Measurements from ENCODE around the gene ZNF276.
"Not testable (repeated sequence)": the region's sequence is repeated elsewhere in the genome, so short reads cannot be mapped to it uniquely, and the experiment has no call there.

ZNF276 gene

DNA sequence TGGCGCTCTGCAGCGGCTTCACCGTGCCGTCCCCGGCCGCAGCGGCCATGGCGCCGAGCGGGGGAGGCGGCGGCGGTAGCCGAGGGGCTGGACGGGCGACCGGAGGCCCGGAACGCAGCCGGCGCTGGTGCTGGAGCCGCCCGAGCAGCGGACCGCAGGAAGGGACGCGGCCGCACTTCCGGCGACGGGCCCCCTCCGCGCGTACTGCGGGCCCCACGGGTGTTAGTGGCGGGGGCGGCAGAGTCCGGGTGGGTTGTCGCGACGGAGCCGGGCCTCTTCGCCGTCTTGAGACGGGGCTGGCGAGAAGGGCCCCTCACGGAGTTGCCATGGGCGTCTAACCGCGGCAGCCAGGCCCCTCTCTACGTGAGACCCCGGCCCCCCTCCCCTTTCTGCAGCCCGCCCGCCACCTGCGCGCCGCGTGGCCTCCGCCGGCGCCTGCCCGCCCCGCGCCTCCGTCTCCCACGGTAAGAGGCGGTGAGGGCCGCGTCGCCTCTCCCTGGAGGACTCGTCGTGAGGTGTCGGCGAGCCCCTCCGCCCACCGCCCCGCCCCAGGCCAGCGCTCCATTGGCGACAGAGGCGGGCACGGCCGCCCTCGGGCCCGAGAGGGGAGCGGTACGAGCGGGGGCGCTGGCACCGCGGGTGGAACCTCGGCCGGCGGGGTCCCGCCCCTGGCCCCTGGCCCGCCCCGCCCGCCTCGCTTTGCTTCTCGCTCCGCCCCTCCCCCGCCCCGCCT, at the start of gene ZNF276, which contains the start of gene VPS9D1:
TSS of gene ZNF276 (plus strand) at position 725 of the 733 bp plus-strand sequence. CDS start 104 bp downstream, outside the sequence.
TSS of gene VPS9D1 (minus strand) at position 86 of the 733 bp plus-strand sequence. CDS start at position 49, 37 bp downstream.
- DNase-seq (ENCODE audit: low read depth in 3 of 3), result peak; percentile 71 to 88 (median 73)

DNA sequence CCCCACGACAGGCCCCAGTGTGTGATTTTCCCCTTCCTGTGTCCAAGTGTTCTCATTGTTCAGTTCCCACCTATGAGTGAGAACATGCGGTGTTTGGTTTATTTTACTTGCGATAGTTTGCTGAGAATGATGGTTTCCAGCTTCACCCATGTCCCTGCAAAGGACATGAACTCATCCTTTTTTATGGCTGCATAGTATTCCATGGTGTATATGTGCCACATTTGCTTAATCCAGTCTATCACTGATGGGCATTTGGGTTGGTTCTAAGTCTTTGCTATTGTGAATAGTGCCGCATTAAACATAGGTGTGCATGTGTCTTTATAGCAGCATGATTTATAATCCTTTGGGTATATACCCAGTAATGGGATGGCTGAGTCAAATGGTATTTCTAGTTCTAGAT, 49.8 kb upstream of the ZNF276 start:
- DNase-seq (ENCODE audit: low read depth in 3 of 3), result not testable (repeated sequence)

DNA sequence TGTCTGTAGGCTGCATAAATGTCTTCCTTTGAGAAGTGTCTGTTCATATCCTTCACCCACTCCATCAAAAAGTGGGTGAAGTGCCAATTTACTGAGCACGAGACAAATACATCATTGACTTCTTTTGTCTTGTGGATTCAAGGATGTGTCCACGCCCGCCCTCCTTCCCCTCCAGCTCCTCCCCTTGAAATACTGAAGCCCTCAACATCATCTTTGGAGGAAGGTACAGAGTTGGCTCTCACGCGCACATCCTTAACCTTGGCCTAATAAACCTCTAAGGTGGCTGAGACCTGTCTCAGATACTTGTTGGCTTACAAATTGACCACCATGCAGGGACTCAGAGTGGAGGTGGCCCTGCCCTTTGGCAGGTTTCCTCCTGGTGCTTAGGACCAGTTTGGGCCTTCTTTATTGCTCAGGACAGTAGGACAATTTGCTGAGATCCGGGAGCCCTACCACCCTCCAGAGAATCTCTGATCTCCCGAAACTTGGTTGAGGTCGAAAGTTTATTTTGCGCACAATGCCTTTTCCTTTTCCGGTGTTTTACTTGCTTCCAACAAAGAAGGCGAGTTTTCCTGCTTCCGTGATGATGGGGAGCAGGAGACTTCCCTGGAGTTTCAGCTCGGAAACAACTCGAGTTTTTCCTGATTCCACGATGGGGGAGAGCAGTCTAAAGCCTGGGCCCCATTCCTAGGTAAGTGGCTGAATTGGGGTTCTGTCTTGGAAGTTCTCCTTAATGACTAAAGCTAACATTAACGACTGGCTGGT, 49.0 kb upstream of the ZNF276 start:
- DNase-seq (ENCODE audit: low read depth in 3 of 3), result no peak

DNA sequence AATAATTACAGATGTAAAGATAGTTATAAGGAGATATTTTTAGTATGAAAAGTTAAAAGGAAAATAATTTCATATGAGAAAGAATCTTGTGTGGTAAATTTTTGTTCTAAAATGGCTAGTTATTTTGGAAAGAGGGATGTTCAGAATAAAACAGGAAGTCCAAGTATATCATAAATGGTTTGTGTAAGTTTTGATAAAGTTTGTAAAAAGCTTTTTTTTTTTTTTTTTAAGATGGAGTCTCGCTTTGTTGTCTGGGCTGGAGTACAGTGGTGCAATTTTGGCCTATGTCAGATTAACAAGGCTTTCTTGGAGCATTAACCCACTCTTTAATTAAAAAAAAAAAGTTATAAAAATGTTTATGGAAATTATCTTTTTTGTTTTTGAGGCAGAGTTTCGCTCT, 43.1 kb upstream of the ZNF276 start:
- DNase-seq (ENCODE audit: low read depth in 3 of 3), result no peak

DNA sequence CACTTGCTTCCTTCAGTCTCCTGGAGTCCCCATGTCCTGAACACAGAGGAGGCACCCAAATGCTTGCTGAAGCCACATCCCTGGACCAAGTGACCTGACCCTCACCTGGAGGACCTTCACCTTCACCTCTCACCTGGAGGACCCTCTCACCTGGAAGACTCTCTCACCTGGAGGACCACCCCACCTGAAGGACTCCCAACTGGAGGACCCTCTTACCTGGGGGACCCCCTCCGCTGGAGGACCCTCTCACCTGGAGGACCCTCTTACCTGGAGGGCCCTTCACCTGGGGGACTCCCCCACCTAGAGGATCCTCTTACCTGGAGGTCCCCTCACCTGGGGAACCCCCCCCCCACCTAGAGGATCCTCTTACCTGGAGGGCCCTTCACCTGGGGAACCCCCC, 35.4 kb upstream of the ZNF276 start:
- DNase-seq (ENCODE audit: low read depth in 3 of 3), result no peak

GRCh38 chr16:89686520-89687091, 34.7 kb upstream of the ZNF276 start, which contains the start of gene CDK10:
TSS of gene CDK10 (plus strand) at chr16:89686689. CDS start at chr16:89686711, 22 bp downstream.
- peak; percentile 77 to 80 (median 79) for DNase-seq (ENCODE audit: low read depth in 3 of 3)

DNA sequence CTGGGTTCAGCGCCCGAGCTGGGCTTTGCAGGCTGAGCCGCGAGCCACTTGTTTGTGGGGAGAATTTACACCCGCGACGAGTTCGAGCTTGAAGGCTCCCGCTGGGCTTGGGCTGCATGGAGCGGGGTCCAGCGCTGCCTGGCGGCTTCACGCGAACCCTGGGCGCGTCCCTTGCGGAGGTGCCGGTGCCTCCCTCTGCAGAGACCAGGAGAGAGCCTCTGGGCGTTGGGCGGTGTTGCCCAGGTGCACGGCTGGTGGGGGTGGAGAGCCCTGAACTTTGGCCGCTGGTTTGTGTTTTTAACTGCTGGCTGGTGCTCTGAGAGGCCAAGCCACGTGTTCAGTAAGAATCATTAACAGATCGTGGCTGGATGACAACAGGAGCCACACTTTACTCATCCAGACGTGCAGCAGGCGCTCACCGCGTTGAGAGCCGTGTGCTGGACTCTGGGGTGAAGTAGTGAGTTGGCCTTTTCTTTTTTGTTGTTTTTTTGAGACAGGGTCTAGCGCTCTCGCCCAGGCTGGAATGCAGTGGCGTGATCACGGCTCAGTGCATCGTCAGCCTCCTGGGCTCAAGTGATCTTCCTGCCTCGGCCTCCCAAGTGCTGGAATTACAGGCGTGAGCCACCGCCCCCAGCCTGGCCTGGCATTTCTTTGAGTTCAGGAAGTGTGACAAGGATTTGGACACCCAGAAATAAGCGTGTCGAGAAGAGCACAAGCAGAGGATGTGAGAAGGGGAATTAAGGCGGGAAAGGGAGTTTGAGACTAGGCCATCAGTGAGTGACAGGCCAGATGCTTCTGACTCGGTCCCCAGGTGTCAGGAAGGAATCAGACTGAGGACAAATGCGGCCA, 34.0 kb upstream of the ZNF276 start:
- no peak for DNase-seq (ENCODE audit: low read depth in 3 of 3)

DNA sequence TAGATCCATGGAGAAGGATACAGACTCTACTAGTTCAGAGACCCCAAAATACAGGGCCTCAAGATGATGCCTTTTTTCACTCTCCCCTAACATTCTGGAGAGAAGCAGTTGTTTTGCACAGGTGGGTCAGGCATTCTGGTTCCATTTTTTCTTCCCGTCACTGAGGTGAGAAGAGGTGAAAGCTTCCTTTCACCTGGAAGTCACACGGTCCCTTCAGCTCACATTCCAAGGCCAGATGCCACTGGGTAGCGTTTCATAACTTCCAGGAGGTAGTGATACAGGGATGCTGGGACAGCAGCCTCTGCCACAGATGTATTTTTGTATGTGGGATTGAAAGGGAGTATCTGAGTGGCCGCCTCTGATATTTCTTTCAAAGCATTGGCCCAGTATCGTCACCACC, 32.9 kb upstream of the ZNF276 start:
- DNase-seq (ENCODE audit: low read depth in 3 of 3), result no peak

DNA sequence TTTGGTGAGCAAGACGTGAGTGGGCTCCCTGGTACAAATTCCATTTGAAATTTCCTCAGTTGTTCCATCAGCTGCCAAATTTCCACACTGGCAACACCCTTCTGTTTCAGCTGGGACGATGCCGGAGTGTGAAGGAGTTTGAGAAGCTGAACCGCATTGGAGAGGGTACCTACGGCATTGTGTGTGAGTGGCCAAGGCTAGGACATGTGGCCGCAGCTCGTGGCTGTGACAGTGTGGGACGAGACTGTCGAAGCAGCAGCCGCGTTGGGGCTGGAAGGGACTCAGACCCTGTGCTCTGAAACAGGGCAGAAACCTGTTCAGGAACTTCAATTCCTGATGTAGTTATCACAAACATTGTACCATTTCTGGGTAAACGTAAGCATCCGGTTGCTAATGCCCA, 32.2 kb upstream of the ZNF276 start:
- no peak for DNase-seq (ENCODE audit: low read depth in 3 of 3)

- DNase-seq (ENCODE audit: low read depth in 3 of 3), result not testable (repeated sequence)
Observed at GRCh38 chr16:89689621-89690020, 31.7 kb upstream of the ZNF276 start.

- DNase-seq (ENCODE audit: low read depth in 3 of 3), result no peak
Observed at GRCh38 chr16:89690392-89690901, 30.9 kb upstream of the ZNF276 start.

DNA sequence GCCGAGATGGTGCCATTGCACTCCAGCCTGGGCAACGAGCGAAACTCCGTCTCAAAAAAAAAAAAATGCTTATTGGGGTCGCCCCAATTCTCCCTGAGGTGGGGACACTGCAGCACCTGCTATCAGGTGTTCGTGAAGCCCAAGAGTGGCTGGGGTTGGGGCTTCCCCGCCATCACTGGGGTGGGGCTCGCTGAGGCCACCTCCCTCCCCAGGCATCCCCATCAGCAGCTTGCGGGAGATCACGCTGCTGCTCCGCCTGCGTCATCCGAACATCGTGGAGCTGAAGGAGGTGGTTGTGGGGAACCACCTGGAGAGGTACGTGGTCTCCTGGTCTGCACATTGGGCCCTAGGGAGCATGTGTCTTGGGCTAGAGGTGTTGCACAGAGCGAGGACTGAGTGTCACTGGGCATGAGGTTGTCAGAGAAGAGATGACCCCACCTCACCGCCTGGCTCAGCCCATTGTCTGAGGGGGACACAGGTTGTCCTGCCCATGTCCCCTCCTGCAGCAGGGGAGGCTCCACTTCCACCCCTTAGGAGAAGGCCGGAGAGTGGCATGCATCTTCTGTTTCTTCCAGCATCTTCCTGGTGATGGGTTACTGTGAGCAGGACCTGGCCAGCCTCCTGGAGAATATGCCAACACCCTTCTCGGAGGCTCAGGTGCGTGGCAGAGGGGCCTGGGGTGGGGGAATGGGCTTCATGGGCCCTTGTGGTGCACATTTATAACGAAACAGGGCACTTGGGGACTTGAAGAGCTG, 29.9 kb upstream of the ZNF276 start:
- DNase-seq (ENCODE audit: low read depth in 3 of 3), result no peak

DNA sequence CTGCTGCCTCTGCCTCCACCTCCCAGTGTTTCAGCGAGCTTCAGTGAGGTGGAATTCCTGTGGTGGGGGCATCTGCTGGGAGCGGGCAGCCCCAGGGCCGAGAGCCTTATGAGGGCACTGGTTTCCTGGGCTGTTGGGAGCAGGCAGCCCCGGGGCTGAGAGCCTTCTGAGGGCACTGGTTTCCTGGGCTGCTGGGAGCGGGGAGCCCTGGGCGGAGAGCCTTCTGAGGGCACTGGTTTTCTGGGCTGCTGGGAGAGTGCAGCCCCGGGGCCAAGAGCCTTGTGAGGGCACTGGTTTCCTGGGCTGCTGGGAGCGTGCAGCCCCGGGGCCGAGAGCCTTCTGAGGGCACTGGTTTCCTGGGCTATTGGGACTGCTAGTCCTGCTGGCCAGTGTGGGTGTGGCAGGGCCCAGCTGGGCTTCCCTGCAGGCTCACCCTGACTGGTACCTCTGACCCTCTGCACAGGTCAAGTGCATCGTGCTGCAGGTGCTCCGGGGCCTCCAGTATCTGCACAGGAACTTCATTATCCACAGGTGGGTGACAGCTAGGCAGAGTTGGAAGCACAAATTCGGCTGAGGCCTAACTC, 29.3 kb upstream of the ZNF276 start:
- no peak for DNase-seq (ENCODE audit: low read depth in 3 of 3)

DNA sequence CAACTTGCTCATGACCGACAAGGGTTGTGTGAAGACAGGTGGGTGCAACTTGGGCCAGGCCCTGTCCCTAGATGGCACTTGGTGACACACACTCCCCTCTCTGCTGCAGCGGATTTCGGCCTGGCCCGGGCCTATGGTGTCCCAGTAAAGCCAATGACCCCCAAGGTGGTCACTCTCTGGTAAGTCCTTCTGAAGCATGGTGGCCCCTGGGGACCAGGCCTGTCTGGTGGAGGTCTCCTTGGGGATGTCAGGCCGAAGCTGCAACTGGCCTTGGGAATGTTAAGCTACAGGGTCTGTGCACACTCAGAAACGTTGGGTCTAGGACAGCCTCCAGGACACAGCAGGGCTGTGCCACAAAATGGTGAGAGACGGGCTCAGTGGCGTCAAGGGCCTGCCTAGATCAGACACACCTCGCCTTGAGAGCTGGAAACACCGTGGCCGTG, 28.0 kb upstream of the ZNF276 start:
- DNase-seq (ENCODE audit: low read depth in 3 of 3), result no peak

DNA sequence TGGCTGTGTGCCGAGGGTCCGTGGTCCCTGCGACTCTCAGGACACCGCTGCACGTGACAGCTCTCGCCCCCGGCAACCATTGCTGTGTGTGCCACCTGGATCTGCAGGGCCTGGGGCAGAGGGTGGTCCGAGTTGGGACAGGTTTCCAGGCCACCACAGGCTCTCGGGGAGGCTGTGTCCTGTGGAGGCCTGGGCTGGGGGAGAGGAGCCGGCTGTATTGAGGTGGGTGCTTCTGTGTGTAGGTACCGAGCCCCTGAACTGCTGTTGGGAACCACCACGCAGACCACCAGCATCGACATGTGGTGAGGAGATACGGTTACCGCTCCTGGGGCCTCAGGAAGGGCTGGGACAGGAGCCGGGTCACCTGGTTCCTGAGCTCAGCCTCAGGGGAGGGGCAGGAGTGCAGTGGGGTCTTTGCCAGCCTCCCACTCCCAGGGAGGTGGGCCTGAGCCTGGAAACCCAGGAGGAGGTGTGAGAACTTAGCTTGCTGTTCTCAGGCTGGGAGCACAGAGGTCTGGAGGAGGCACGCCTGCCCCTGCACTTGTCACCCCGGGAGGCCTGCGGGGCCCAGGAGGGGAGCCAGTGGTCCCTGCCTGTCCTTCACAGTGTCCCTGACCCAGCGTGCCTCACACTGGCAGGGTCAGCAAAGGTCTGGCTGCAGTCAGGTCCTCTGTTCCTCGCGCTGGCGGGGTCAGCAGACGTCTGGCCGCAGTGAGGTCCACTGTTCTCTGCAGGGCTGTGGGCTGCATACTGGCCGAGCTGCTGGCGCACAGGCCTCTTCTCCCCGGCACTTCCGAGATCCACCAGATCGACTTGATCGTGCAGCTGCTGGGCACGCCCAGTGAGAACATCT, 27.2 kb upstream of the ZNF276 start:
- no peak for DNase-seq (ENCODE audit: low read depth in 3 of 3)

DNA sequence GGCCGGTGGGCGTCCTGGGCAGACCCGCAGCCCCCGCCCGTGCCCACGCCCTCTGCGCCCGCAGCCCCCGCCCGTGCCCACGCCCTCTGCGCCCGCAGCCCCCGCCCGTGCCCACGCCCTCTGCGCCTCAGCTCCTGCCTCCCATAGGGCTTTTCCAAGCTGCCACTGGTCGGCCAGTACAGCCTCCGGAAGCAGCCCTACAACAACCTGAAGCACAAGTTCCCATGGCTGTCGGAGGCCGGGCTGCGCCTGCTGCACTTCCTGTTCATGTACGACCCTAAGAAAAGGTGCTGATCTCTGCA, 26.6 kb upstream of the ZNF276 start:
- DNase-seq (ENCODE audit: low read depth in 3 of 3), result not testable (repeated sequence)

DNA sequence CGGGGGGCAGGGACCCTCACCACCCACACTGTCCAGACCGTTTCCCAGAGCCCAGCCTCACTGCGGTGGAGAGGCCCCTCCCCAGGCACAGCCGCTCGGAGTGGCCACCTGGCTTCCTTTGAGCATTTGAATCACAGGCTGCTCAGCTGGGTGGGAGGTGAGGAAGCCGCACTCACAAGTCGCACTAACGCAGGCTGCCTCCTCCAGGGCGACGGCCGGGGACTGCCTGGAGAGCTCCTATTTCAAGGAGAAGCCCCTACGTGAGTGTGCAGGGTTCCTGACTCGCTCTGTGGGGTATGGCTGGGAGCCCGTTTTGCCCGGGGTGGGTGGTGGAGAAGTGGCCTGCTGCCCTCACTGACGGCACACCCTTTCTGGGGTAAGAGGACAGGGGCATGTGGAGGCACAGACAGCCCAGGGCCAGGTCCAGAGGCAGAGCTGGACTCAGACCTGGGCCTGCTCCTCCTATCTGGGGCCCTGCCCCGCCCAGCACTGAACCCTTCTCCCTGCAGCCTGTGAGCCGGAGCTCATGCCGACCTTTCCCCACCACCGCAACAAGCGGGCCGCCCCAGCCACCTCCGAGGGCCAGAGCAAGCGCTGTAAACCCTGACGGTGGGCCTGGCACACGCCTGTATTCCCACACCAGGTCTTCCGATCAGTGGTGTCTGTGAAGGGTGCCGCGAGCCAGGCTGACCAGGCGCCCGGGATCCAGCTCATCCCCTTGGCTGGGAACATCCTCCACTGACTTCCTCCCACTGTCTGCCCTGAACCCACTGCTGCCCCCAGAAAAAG, 26.1 kb upstream of the ZNF276 start:
- DNase-seq (ENCODE audit: low read depth in 3 of 3), result no peak

DNA sequence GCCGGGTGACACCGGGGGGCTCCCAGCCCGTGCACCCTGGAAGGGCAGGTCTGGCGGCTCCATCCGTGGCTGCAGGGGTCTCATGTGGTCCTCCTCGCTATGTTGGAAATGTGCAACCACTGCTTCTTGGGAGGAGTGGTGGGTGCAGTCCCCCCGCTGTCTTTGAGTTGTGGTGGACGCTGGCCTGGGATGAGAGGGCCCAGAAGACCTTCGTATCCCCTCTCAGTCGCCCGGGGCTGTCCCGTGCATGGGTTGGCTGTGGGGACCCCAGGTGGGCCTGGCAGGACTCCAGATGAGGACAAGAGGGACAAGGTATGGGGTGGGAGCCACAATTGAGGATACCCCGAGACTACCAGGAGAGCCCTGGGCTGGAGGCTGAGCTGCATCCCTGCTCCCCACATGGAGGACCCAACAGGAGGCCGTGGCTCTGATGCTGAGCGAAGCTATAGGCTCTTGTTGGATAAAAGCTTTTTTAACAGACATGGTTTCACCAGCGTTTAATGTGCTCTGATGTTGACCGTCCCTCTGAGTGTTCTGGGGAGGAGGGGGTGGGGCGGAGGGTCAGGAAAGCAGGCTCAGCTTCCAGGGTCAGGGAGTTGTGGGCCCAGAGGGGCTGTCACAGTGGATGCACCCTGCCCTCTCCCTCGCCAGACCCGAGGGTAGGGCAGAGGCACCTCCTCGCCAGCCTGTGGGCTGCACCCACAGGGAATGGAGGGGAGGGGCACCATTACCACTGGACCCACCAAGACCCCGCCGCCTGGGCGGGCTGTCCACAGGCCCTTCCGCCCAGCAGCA, 25.3 kb upstream of the ZNF276 start:
- no peak for DNase-seq (ENCODE audit: low read depth in 3 of 3)
